Trophoblast cell (in vitro differentiated cells and primary cell): ENCODE data around the gene FLT1.

Experiments
- DNase-seq, 2 donors: peaks; one replicate each; pipeline ENCODE4 v3.0.0-alpha.2; 2016
- H2AFZ ChIP-seq: 2 replicates; pipeline ENCODE4 v1.6.1; 2013; ENCODE audit warnings: low read length, moderate library complexity, mild to moderate bottlenecking; ENCODE audit not compliant: insufficient read depth, poor library complexity
- H2AK5ac ChIP-seq: 2 replicates; pipeline ENCODE4 v1.6.1; 2013; ENCODE audit warnings: mild to moderate bottlenecking, low read length
- H2BK120ac ChIP-seq: 2 replicates; pipeline ENCODE4 v1.6.1; 2013; ENCODE audit warnings: low read length, mild to moderate bottlenecking, moderate library complexity; ENCODE audit not compliant: insufficient read depth, poor library complexity
- H2BK12ac ChIP-seq: 2 replicates; pipeline ENCODE4 v1.6.1; 2013; ENCODE audit warnings: mild to moderate bottlenecking, low read length, moderate library complexity
- H2BK5ac ChIP-seq: 2 replicates; pipeline ENCODE4 v1.6.1; 2013; ENCODE audit warnings: low read length, low read depth, moderate library complexity, mild to moderate bottlenecking; ENCODE audit not compliant: poor library complexity
- H3K14ac ChIP-seq: 2 replicates; pipeline ENCODE4 v1.6.1; 2013; ENCODE audit warnings: mild to moderate bottlenecking, low read length
- H3K18ac ChIP-seq: 2 replicates; pipeline ENCODE4 v1.6.1; 2013; ENCODE audit warnings: mild to moderate bottlenecking, low read length
- H3K23ac ChIP-seq: 2 replicates; pipeline ENCODE4 v1.6.1; 2013; ENCODE audit warnings: low read length
- H3K27ac ChIP-seq: 2 replicates; pipeline ENCODE4 v1.5.1; 2013; ENCODE audit warnings: low read depth, mild to moderate bottlenecking, inconsistent platforms, low read length, moderate library complexity
- H3K27me3 ChIP-seq: 2 replicates; pipeline ENCODE4 v1.6.1; 2013; ENCODE audit warnings: inconsistent platforms, mild to moderate bottlenecking, low read length, moderate library complexity; ENCODE audit not compliant: insufficient read depth
- H3K36me3 ChIP-seq, 2 experiments: 1 replicate in 1 of 2; 2 replicates in 1 of 2; pipeline ENCODE4 v1.6.1; 2013; ENCODE audit warnings: low read length in 2 of 2, mild to moderate bottlenecking in 2 of 2, moderate library complexity in 1 of 2; ENCODE audit not compliant: insufficient read depth in 2 of 2, control insufficient read depth in 1 of 2
- H3K4ac ChIP-seq: 2 replicates; pipeline ENCODE4 v1.6.1; 2013; ENCODE audit warnings: low read depth, mild to moderate bottlenecking, low read length, moderate library complexity
- H3K4me1 ChIP-seq, 2 experiments: 1 replicate in 1 of 2; 2 replicates in 1 of 2; pipeline ENCODE4 v1.6.1; 2013; ENCODE audit warnings: low read length in 2 of 2, mild to moderate bottlenecking in 2 of 2, moderate library complexity in 1 of 2; ENCODE audit not compliant: insufficient read depth in 2 of 2, control insufficient read depth in 1 of 2
- H3K4me2 ChIP-seq: 2 replicates; pipeline ENCODE4 v1.6.1; 2013; ENCODE audit warnings: inconsistent platforms, mild to moderate bottlenecking, low read length, moderate library complexity
- H3K4me3 ChIP-seq: 2 replicates; pipeline ENCODE4 v1.5.1; 2013; ENCODE audit warnings: mild to moderate bottlenecking, low read depth, low read length, inconsistent platforms
- H3K79me1 ChIP-seq: one replicate; pipeline ENCODE4 v1.6.1; 2013; ENCODE audit warnings: low read length
- H3K79me2 ChIP-seq: 2 replicates; pipeline ENCODE4 v1.6.1; 2013; ENCODE audit warnings: low read length, mild to moderate bottlenecking; ENCODE audit not compliant: control insufficient read depth, insufficient read depth, poor library complexity
- H3K9ac ChIP-seq: 2 replicates; pipeline ENCODE4 v1.6.1; 2013; ENCODE audit warnings: mild to moderate bottlenecking, low read length
- H3K9me3 ChIP-seq: 2 replicates; pipeline ENCODE4 v1.6.1; 2013; ENCODE audit warnings: low read depth, mild to moderate bottlenecking, control low read depth, inconsistent platforms, low read length; ENCODE audit not compliant: insufficient read depth
- H4K12ac ChIP-seq: 2 replicates; pipeline ENCODE4 v1.6.1; 2013; ENCODE audit warnings: low read depth, mild to moderate bottlenecking, low read length, moderate library complexity
- H4K8ac ChIP-seq: 2 replicates; pipeline ENCODE4 v1.6.1; 2013; ENCODE audit warnings: low read depth, mild to moderate bottlenecking, low read length, moderate library complexity
- H4K91ac ChIP-seq: one replicate; pipeline ENCODE4 v1.6.1; 2013; ENCODE audit warnings: low read depth, mild to moderate bottlenecking, low read length, moderate library complexity
- WGBS: extraction: QIAGEN DNeasy Blood & Tissue Kit; methylation state at CpG from one replicate; pipeline ENCODE4 v1.1.7; 2013; ENCODE audit warnings: missing lambda C conversion rate; ENCODE audit not compliant: insufficient read length, insufficient coverage; ENCODE audit errors: extremely low coverage; 5-methylcytosine and 5-hydroxymethylcytosine counted together

Gene FLT1

GRCh38 chr13:28283600-28283999 lies 211.3 kb downstream of the FLT1 start:
- H2BK120ac ChIP-seq, result no peak overlapping the region
- DNase-seq, result no peak
- H2BK5ac ChIP-seq, result no peak overlapping the region
- peaks cover 2 to 7% of the 10 kb centered on the region in 2 experiments for H3K36me3 ChIP-seq
- no peaks in the 10 kb centered on the region for H3K79me2 ChIP-seq
- H3K27me3 ChIP-seq, result no peaks in the 10 kb centered on the region
- no CpG with 5 or more reads among the region's 3 CpGs for WGBS
- H3K14ac ChIP-seq, result no peak overlapping the region
- H4K91ac ChIP-seq, result no peak overlapping the region
- no peak overlapping the region for H4K8ac ChIP-seq
- no peak overlapping the region for H3K9ac ChIP-seq
- no peak overlapping the region for H2AK5ac ChIP-seq
- H3K79me1 ChIP-seq, result no peaks in the 10 kb centered on the region
- H4K12ac ChIP-seq, result no peak overlapping the region
- no peak overlapping the region for H3K4me3 ChIP-seq
- no peak overlapping the region for H3K27ac ChIP-seq
- no peak overlapping the region for H3K18ac ChIP-seq
- no peak overlapping the region for H2BK12ac ChIP-seq
- no peak overlapping the region for H3K23ac ChIP-seq
- no peak overlapping the region for H3K4me2 ChIP-seq
- no peak overlapping the region for H2AFZ ChIP-seq
- H3K4me1 ChIP-seq, result no peaks in the 10 kb centered on the region
- no peaks in the 10 kb centered on the region for H3K9me3 ChIP-seq
- H3K4ac ChIP-seq, result no peak overlapping the region

GRCh38 chr13:28282451-28282850 lies 212.5 kb downstream of the FLT1 start:
- H4K91ac ChIP-seq, result no peak overlapping the region
- H2BK12ac ChIP-seq, result no peak overlapping the region
- H3K9me3 ChIP-seq, result no peaks in the 10 kb centered on the region
- H3K79me1 ChIP-seq, result no peaks in the 10 kb centered on the region
- no peaks in the 10 kb centered on the region for H3K4me1 ChIP-seq
- no peak overlapping the region for H2AFZ ChIP-seq
- H2AK5ac ChIP-seq, result no peak overlapping the region
- H3K23ac ChIP-seq, result no peak overlapping the region
- no peak overlapping the region for H3K18ac ChIP-seq
- no CpG with 5 or more reads among the region's 5 CpGs for WGBS
- H3K36me3 ChIP-seq, result peaks cover 2 to 7% of the 10 kb centered on the region in 2 experiments
- H2BK5ac ChIP-seq, result no peak overlapping the region
- no peak overlapping the region for H3K27ac ChIP-seq
- H3K9ac ChIP-seq, result no peak overlapping the region
- no peak for DNase-seq
- H3K4ac ChIP-seq, result no peak overlapping the region
- no peak overlapping the region for H4K8ac ChIP-seq
- H3K4me3 ChIP-seq, result no peak overlapping the region
- H4K12ac ChIP-seq, result no peak overlapping the region
- no peak overlapping the region for H3K4me2 ChIP-seq
- no peaks in the 10 kb centered on the region for H3K79me2 ChIP-seq
- no peak overlapping the region for H3K14ac ChIP-seq
- no peak overlapping the region for H2BK120ac ChIP-seq
- no peaks in the 10 kb centered on the region for H3K27me3 ChIP-seq

- Histone ChIP-seq H3K4me1 (no peaks in the 10 kb centered on the region), H3K9me3 (no peaks in the 10 kb centered on the region), H3K79me2 (no peaks in the 10 kb centered on the region), H2BK12ac (no peak overlapping the region), H2AK5ac (no peak overlapping the region), H3K27me3 (no peaks in the 10 kb centered on the region), H4K12ac (no peak overlapping the region), H3K4me2 (no peak overlapping the region), H3K79me1 (no peaks in the 10 kb centered on the region), H3K14ac (no peak overlapping the region), H4K91ac (no peak overlapping the region), H2AFZ (no peak overlapping the region), H3K27ac (no peak overlapping the region), H2BK120ac (no peak overlapping the region), H3K4ac (no peak overlapping the region), H3K23ac (no peak overlapping the region), H3K36me3 (peaks cover 2% of the 10 kb centered on the region in 2 experiments), H2BK5ac (no peak overlapping the region), H3K18ac (no peak overlapping the region), H4K8ac (no peak overlapping the region), H3K9ac (no peak overlapping the region), H3K4me3 (no peak overlapping the region)
- WGBS, result no CpG with 5 or more reads among the region's 3 CpGs
- no peak for DNase-seq
Measured at GRCh38 chr13:28273919-28274318, 221.0 kb downstream of the FLT1 start.

DNA sequence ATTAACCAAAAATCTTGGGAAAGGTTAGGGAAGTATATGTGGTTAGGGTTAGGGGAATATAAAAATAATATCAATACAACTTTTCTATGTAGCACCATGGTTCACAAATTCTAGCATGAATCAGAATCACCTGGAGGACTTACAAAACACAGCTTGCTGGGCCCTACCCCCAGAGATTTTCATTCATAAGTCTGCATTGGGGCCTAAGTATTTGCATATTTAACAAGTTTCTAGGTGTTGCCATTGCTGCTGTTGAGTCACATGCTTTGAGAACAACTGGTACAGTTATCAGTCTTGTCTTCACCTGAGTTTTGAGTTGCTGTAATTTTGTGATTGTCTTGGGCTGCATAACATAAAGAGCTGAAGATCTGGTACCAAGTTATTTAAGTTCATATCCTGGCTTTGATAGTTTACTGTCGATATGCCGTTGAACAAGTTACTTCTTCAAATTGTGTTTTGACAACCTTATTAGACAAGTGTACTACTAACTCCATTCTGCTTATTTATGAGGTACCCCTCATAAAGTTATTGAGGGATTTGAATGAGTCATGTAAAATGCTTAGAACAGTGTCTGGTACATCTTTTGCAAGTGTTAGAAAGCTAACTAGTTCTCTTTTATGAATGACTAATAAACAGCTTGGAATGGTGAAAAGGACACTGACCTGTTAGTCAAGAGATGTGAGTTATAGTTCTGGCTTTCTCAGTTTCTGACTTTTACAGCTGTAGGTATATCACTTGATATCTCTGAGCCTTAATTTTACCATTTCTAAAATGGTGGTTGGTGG lies 223.7 kb downstream of the FLT1 start:
- Histone ChIP-seq H2BK120ac (no peak overlapping the region), H2AK5ac (no peak overlapping the region), H3K14ac (no peak overlapping the region), H3K4me3 (no peak overlapping the region), H2AFZ (no peak overlapping the region), H3K9ac (no peak overlapping the region), H3K79me2 (no peaks in the 10 kb centered on the region), H4K12ac (no peak overlapping the region), H3K4me2 (no peak overlapping the region), H3K27me3 (no peaks in the 10 kb centered on the region), H2BK5ac (no peak overlapping the region), H3K79me1 (no peaks in the 10 kb centered on the region), H3K4me1 (no peaks in the 10 kb centered on the region), H3K27ac (no peak overlapping the region), H4K91ac (no peak overlapping the region), H4K8ac (no peak overlapping the region), H3K9me3 (no peaks in the 10 kb centered on the region), H3K18ac (no peak overlapping the region), H3K23ac (no peak overlapping the region), H3K4ac (no peak overlapping the region), H2BK12ac (no peak overlapping the region), H3K36me3 (peaks cover 2 to 7% of the 10 kb centered on the region in 2 experiments)
- DNase-seq, result no peak
- no CpG with 5 or more reads among the region's 2 CpGs for WGBS
